ENCODE measurements around the gene RNF169.

The RNF169 gene

GRCh38 chr11:74720596-74721478 lies 27.8 kb upstream of the RNF169 start:
- Mint-ChIP-seq H3K27ac (no peak overlapping the region), H3K4me3 (no peak overlapping the region)

GRCh38 chr11:74721479-74721835 lies 27.2 kb upstream of the RNF169 start:
- Mint-ChIP-seq H3K4me3 (no peak overlapping the region), H3K27ac (no peak overlapping the region), H3K4me1 (ENCODE audit: low read depth) (no peaks in the 10 kb centered on the region), H3K27me3 (peaks cover 11% of the 10 kb centered on the region), H3K36me3 (ENCODE audit: low read depth) (no peaks in the 10 kb centered on the region), H3K9me3 (no peaks in the 10 kb centered on the region)

More at GRCh38 chr11:74720596-74721478, 27.8 kb upstream of the RNF169 start:
- Mint-ChIP-seq H3K36me3 (ENCODE audit: low read depth) (no peaks in the 10 kb centered on the region), H3K9me3 (no peaks in the 10 kb centered on the region), H3K4me1 (ENCODE audit: low read depth) (no peaks in the 10 kb centered on the region), H3K27me3 (peaks cover 8% of the 10 kb centered on the region)

GRCh38 chr11:74723511-74723910 lies 25.1 kb upstream of the RNF169 start:
- H3K27ac Mint-ChIP-seq = no peak overlapping the region
- H3K9me3 Mint-ChIP-seq = no peaks in the 10 kb centered on the region
- H3K4me3 Mint-ChIP-seq = no peak overlapping the region
- no peaks in the 10 kb centered on the region for H3K36me3 Mint-ChIP-seq (ENCODE audit: low read depth)
- no peaks in the 10 kb centered on the region for H3K4me1 Mint-ChIP-seq (ENCODE audit: low read depth)
- peaks cover 15% of the 10 kb centered on the region for H3K27me3 Mint-ChIP-seq

DNA sequence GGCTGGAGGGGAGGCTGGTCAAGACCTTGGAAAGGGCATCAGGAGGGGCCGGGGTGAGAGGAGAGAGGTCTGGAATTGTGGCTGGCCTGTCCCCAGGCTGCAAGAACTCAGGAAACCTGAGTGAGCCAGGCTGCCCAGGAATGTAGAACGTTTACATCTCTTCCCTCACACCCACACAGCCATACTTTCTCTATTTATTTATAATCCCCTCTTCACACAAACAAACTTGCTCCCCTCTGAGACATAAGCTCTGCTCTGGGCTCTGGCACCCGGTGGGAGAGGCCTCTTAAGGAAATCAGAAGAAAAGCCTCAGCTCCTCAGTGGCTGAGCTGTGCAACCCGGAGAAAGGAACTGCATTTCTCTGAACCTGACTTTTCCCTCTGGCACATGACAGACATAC lies 22.9 kb upstream of the RNF169 start:
- H3K27ac Mint-ChIP-seq = no peak overlapping the region
- H3K4me1 Mint-ChIP-seq (ENCODE audit: low read depth) = peaks cover under 1% of the 10 kb centered on the region
- no peak overlapping the region for H3K4me3 Mint-ChIP-seq
- H3K36me3 Mint-ChIP-seq (ENCODE audit: low read depth) = no peaks in the 10 kb centered on the region
- peaks cover 35% of the 10 kb centered on the region for H3K27me3 Mint-ChIP-seq
- H3K9me3 Mint-ChIP-seq = no peaks in the 10 kb centered on the region

- H3K4me3 Mint-ChIP-seq = no peak overlapping the region
- H3K27me3 Mint-ChIP-seq = peaks cover 40% of the 10 kb centered on the region
- H3K9me3 Mint-ChIP-seq = no peaks in the 10 kb centered on the region
- no peaks in the 10 kb centered on the region for H3K36me3 Mint-ChIP-seq (ENCODE audit: low read depth)
- H3K27ac Mint-ChIP-seq = no peak overlapping the region
- peaks cover 5% of the 10 kb centered on the region for H3K4me1 Mint-ChIP-seq (ENCODE audit: low read depth)
Measured at GRCh38 chr11:74726547-74727182, 22.0 kb upstream of the RNF169 start.

- no peak overlapping the region for H3K4me3 Mint-ChIP-seq
- no peak overlapping the region for H3K27ac Mint-ChIP-seq
- H3K4me1 Mint-ChIP-seq (ENCODE audit: low read depth) = peaks cover 9% of the 10 kb centered on the region
- H3K27me3 Mint-ChIP-seq = peaks cover 61% of the 10 kb centered on the region
- no peaks in the 10 kb centered on the region for H3K36me3 Mint-ChIP-seq (ENCODE audit: low read depth)
- no peaks in the 10 kb centered on the region for H3K9me3 Mint-ChIP-seq
Measured at GRCh38 chr11:74729397-74729796, 19.3 kb upstream of the RNF169 start.

DNA sequence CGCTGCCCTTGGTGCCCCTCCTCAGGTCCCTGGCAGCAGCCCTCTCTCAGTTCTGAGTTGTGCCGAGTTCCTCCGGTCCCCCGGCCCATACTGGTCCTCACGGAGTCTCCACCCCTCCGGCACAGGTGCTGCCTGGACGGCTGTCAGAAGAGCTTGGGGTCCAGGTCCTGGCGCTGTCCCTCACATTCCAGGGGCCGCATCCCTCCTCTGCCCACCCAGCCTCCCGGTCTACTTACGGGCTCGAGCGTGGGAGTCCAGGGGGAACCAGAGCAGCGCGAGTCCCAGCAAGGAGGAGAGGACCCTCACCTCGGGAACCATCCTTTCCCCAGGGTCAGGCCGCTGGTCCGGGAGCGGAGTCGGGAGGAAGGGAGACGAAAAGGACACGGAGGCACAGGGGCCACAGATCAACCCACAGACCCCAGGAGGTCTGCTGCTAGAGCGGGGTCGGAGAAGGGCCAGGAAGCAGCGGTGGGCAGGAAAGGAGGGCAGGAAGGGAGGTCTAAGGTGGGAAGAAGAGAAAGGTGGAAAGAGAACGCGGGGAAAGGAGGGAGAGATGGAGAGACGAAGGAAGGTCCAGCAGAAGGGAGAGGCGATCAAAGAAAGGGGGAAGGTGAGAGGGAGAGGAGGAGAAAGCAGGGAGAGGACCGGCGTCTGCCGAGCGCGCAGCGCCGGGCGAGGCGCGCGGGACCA lies 17.9 kb upstream of the RNF169 start:
- Mint-ChIP-seq H3K27ac (no peak overlapping the region), H3K4me3 (no peak overlapping the region), H3K9me3 (no peaks in the 10 kb centered on the region), H3K4me1 (ENCODE audit: low read depth) (peaks cover 9% of the 10 kb centered on the region), H3K36me3 (ENCODE audit: low read depth) (no peaks in the 10 kb centered on the region), H3K27me3 (peaks cover 54% of the 10 kb centered on the region)

- peaks cover 53% of the 10 kb centered on the region for H3K27me3 Mint-ChIP-seq
- no peaks in the 10 kb centered on the region for H3K36me3 Mint-ChIP-seq (ENCODE audit: low read depth)
- no peak within 1 kb of the TSS for H3K27ac Mint-ChIP-seq
- no peak within 1 kb of the TSS for H3K4me3 Mint-ChIP-seq
- H3K9me3 Mint-ChIP-seq = no peaks in the 10 kb centered on the region
- H3K4me1 Mint-ChIP-seq (ENCODE audit: low read depth) = peaks cover 9% of the 10 kb centered on the region
Measured at GRCh38 chr11:74731301-74732094, 17.2 kb upstream of the RNF169 start, which contains the start of gene CHRDL2. CHRDL2 (minus strand) TSS chr11:74731426; CDS start chr11:74730888, 538 bp downstream.

GRCh38 chr11:74734559-74734925 lies 14.1 kb upstream of the RNF169 start:
- Mint-ChIP-seq H3K4me1 (ENCODE audit: low read depth) (peaks cover 9% of the 10 kb centered on the region), H3K36me3 (ENCODE audit: low read depth) (no peaks in the 10 kb centered on the region), H3K27ac (no peak overlapping the region), H3K4me3 (no peak overlapping the region), H3K27me3 (peaks cover 54% of the 10 kb centered on the region), H3K9me3 (no peaks in the 10 kb centered on the region)

- H3K4me1 Mint-ChIP-seq (ENCODE audit: low read depth) = peaks cover 15% of the 10 kb centered on the region
- H3K9me3 Mint-ChIP-seq = no peaks in the 10 kb centered on the region
- H3K27me3 Mint-ChIP-seq = peaks cover 49% of the 10 kb centered on the region
Measured at GRCh38 chr11:74735365-74735928, 13.2 kb upstream of the RNF169 start.

GRCh38 chr11:74736031-74736430 lies 12.6 kb upstream of the RNF169 start:
- H3K4me3 Mint-ChIP-seq = no peak overlapping the region

More at GRCh38 chr11:74735365-74735928, 13.2 kb upstream of the RNF169 start:
- H3K36me3 Mint-ChIP-seq (ENCODE audit: low read depth) = no peaks in the 10 kb centered on the region
- no peak overlapping the region for H3K27ac Mint-ChIP-seq
- H3K4me3 Mint-ChIP-seq = no peak overlapping the region

DNA sequence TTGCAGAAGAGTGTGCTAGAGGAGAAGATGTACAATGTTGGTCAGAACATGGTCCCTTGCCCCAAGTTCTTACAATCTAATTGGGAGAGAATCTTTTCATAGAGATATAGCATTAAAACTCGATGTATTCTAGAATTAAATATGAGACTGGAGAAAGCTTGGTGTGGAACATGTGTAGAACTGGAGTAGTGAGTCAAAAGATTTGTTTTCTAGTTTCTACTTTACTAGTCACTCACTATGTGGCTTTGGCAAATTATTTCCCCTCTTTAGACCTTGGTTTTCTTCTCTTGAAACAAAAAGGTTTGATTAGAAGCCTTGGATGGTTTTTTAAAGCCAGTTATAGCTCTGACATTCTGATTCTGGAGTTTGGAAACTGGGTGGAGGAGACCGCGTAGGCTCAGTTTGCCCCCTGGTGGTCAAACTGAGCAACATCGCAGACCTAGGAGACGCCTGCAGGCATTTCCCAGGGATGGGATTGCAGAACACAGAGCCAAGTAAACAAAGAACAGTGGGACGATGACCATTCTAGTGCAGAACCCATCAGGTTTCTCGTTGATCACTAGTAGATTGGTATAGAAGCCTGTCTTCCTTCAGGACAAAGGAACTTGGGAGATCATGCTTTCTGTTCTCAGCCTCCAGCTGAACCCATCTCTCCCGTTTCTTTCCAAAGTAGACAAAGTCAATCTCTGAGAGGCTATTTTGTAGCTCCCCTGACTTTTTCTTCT lies 8.9 kb upstream of the RNF169 start:
- Mint-ChIP-seq H3K4me3 (no peak overlapping the region), H3K36me3 (ENCODE audit: low read depth) (no peaks in the 10 kb centered on the region), H3K4me1 (ENCODE audit: low read depth) (peaks cover 6% of the 10 kb centered on the region), H3K27me3 (peaks cover 19% of the 10 kb centered on the region), H3K9me3 (no peaks in the 10 kb centered on the region), H3K27ac (no peak overlapping the region)

More at GRCh38 chr11:74736031-74736430, 12.6 kb upstream of the RNF169 start:
- peaks cover 10% of the 10 kb centered on the region for H3K4me1 Mint-ChIP-seq (ENCODE audit: low read depth)
- no peaks in the 10 kb centered on the region for H3K36me3 Mint-ChIP-seq (ENCODE audit: low read depth)
- H3K27ac Mint-ChIP-seq = no peak overlapping the region
- H3K9me3 Mint-ChIP-seq = no peaks in the 10 kb centered on the region
- H3K27me3 Mint-ChIP-seq = peaks cover 43% of the 10 kb centered on the region

DNA sequence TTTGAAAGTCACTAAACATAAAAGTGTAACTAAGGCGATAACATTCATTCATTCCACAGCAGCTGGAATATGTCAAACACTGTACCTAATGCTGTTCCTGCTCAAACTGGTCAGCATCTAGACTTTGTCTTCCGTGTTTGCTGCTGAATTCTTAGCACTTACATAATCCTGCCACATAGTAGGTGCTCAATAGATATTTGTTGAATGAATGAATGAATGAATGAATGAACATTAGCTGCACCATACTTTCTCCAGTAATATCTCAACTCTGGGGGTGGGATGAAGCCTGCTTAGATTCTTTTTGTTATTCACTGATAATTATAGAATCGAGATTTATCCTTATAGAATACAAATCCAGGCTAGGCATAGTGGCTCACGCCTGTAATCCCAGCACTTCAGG lies 6.6 kb upstream of the RNF169 start:
- no peaks in the 10 kb centered on the region for H3K9me3 Mint-ChIP-seq
- H3K36me3 Mint-ChIP-seq (ENCODE audit: low read depth) = no peaks in the 10 kb centered on the region
- peaks cover 14% of the 10 kb centered on the region for H3K27me3 Mint-ChIP-seq
- H3K27ac Mint-ChIP-seq = no peak overlapping the region
- H3K4me3 Mint-ChIP-seq = no peak overlapping the region
- peaks cover 6% of the 10 kb centered on the region for H3K4me1 Mint-ChIP-seq (ENCODE audit: low read depth)

DNA sequence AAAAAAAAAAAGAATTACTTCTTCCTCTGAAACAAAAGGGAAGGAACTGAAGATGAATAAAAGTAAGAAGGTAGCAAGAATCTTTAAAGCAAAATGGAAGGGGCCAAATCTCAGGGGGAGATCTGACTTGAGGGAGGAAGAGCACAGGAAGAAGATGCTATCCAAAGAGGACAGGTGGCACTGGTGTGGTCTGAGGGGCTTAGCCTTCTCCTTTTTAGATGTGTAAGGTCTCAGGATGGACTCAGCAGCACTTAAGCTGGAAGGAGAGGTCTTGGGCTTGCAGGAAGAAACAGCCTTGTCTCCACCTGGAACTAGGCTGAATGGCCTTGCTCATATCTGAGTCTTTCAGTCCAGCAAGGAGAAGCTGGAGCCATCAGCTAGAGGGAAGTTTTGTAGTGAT lies 5.0 kb upstream of the RNF169 start:
- Mint-ChIP-seq H3K27ac (no peak overlapping the region), H3K36me3 (ENCODE audit: low read depth) (no peaks in the 10 kb centered on the region), H3K27me3 (peaks cover 11% of the 10 kb centered on the region)

More for the DNA sequence above, 5.0 kb upstream of the RNF169 start:
- no peak overlapping the region for H3K4me3 Mint-ChIP-seq
- peaks cover 18% of the 10 kb centered on the region for H3K4me1 Mint-ChIP-seq (ENCODE audit: low read depth)
- H3K9me3 Mint-ChIP-seq = no peaks in the 10 kb centered on the region
